GM18861 (cell line): ENCODE data around the gene GLI1.
"Not testable (repeated sequence)": the region's sequence is repeated elsewhere in the genome, so short reads cannot be mapped to it uniquely, and the experiment has no call there.

ENCODE experiments used
- ATAC-seq: cut with Tn5 transposase; IDR thresholded peaks from one replicate; pipeline ENCODE4 v1.9.1; 2021; ENCODE audit not compliant: unreplicated experiment

Gene GLI1

GRCh38 chr12:57459750-57460467 is at the start of gene GLI1:
TSS of gene GLI1 (plus strand) at chr12:57459785. CDS start at chr12:57463692, 3,907 bp downstream.
- no peak for ATAC-seq

- ATAC-seq, result no peak
These were observed 49.1 kb upstream of the GLI1 start for GRCh38 chr12:57410534-57410933.

- not testable (repeated sequence) for ATAC-seq
These were observed 45.4 kb upstream of the GLI1 start for GRCh38 chr12:57414160-57414559.

GRCh38 chr12:57415088-57415487 is 44.5 kb upstream of the GLI1 start:
- ATAC-seq, result no peak

- no peak for ATAC-seq
These were observed 43.3 kb upstream of the GLI1 start for GRCh38 chr12:57416039-57416996.

- no peak for ATAC-seq
These were observed 41.3 kb upstream of the GLI1 start for GRCh38 chr12:57418255-57418654.

- ATAC-seq, result no peak
These were observed 40.1 kb upstream of the GLI1 start for GRCh38 chr12:57419495-57419894.

- no peak for ATAC-seq
These were observed 39.1 kb upstream of the GLI1 start for GRCh38 chr12:57420482-57420881.

- ATAC-seq, result not testable (repeated sequence)
These were observed 32.6 kb upstream of the GLI1 start for GRCh38 chr12:57426948-57427347.

GRCh38 chr12:57428965-57429364 is 30.6 kb upstream of the GLI1 start:
- ATAC-seq, result no peak

- ATAC-seq, result no peak
These were observed 30.0 kb upstream of the GLI1 start for GRCh38 chr12:57429473-57430111.

- peak; percentile 35 for ATAC-seq
These were observed 29.3 kb upstream of the GLI1 start for GRCh38 chr12:57430112-57430930.

- peak; percentile 93 for ATAC-seq
These were observed 28.5 kb upstream of the GLI1 start, which contains the start of gene R3HDM2 for GRCh38 chr12:57430931-57431566. TSS of gene R3HDM2 (minus strand) at chr12:57431043. CDS start at chr12:57310428, 120,615 bp downstream.

- ATAC-seq, result no peak
These were observed 27.9 kb upstream of the GLI1 start for GRCh38 chr12:57431654-57432188.

GRCh38 chr12:57433370-57433769 is 26.2 kb upstream of the GLI1 start:
- no peak for ATAC-seq

GRCh38 chr12:57434517-57435223 is 24.9 kb upstream of the GLI1 start, which contains the start of gene INHBC:
TSS of gene INHBC (plus strand) at chr12:57434784. CDS start at chr12:57434887, 103 bp downstream.
- no peak for ATAC-seq

GRCh38 chr12:57435293-57435692 is 24.3 kb upstream of the GLI1 start:
- ATAC-seq, result no peak

- ATAC-seq, result no peak
These were observed 21.2 kb upstream of the GLI1 start for GRCh38 chr12:57438400-57438799.

- ATAC-seq, result no peak
These were observed 19.8 kb upstream of the GLI1 start for GRCh38 chr12:57439762-57440266.
